ENCODE data around the gene PARP15.
"Not testable (repeated sequence)": the region's sequence is repeated elsewhere in the genome, so short reads cannot be mapped to it uniquely, and the experiment has no call there.

The PARP15 gene

GRCh38 chr3:122577409-122578031 is at the start of gene PARP15:
Gene PARP15, plus strand, starts transcription at chr3:122577650. Its CDS starts 18 bp downstream, at chr3:122577668.
- DNase-seq (ENCODE audit: low read depth), result peak; percentile 15

- DNase-seq (ENCODE audit: low read depth), result no peak
Observed at GRCh38 chr3:122530164-122530563, 47.3 kb upstream of the PARP15 start.

GRCh38 chr3:122533480-122533879 is 44.0 kb upstream of the PARP15 start:
- no peak for DNase-seq (ENCODE audit: low read depth)

GRCh38 chr3:122533931-122534334 is 43.5 kb upstream of the PARP15 start:
- no peak for DNase-seq (ENCODE audit: low read depth)

GRCh38 chr3:122535964-122536631 is 41.4 kb upstream of the PARP15 start:
- DNase-seq (ENCODE audit: low read depth), result no peak

GRCh38 chr3:122536632-122537001 is 40.8 kb upstream of the PARP15 start:
- DNase-seq (ENCODE audit: low read depth), result no peak

- DNase-seq (ENCODE audit: low read depth), result no peak
Observed at GRCh38 chr3:122538956-122539490, 38.4 kb upstream of the PARP15 start.

GRCh38 chr3:122546151-122546550 is 31.3 kb upstream of the PARP15 start:
- no peak for DNase-seq (ENCODE audit: low read depth)

- DNase-seq (ENCODE audit: low read depth), result no peak
Observed at GRCh38 chr3:122548076-122548475, 29.4 kb upstream of the PARP15 start.

- DNase-seq (ENCODE audit: low read depth), result no peak
Observed at GRCh38 chr3:122548619-122549018, 28.8 kb upstream of the PARP15 start.

- no peak for DNase-seq (ENCODE audit: low read depth)
Observed at GRCh38 chr3:122553171-122553570, 24.3 kb upstream of the PARP15 start.

- no peak for DNase-seq (ENCODE audit: low read depth)
Observed at GRCh38 chr3:122555275-122556071, 22.0 kb upstream of the PARP15 start.

GRCh38 chr3:122557356-122557755 is 20.1 kb upstream of the PARP15 start:
- DNase-seq (ENCODE audit: low read depth), result no peak

- DNase-seq (ENCODE audit: low read depth), result no peak
Observed at GRCh38 chr3:122558605-122559004, 18.8 kb upstream of the PARP15 start.

- DNase-seq (ENCODE audit: low read depth), result no peak
Observed at GRCh38 chr3:122559906-122560305, 17.5 kb upstream of the PARP15 start.

GRCh38 chr3:122560680-122561079 is 16.8 kb upstream of the PARP15 start:
- DNase-seq (ENCODE audit: low read depth), result peak; percentile 43

- DNase-seq (ENCODE audit: low read depth), result no peak
Observed at GRCh38 chr3:122562923-122563716, 14.3 kb upstream of the PARP15 start.

GRCh38 chr3:122563717-122564025 is 13.8 kb upstream of the PARP15 start:
- DNase-seq (ENCODE audit: low read depth), result no peak

- DNase-seq (ENCODE audit: low read depth), result peak; percentile 72
Observed at GRCh38 chr3:122564155-122564912, 13.1 kb upstream of the PARP15 start, which contains the start of the genes DTX3L and PARP9. Gene DTX3L, plus strand, starts transcription at chr3:122564338. Its CDS starts 89 bp downstream, at chr3:122564427. Gene PARP9, minus strand, starts transcription at chr3:122564300. Its CDS starts 4,680 bp downstream, at chr3:122559620.

- DNase-seq (ENCODE audit: low read depth), result not testable (repeated sequence)
Observed at GRCh38 chr3:122568131-122568530, 9.3 kb upstream of the PARP15 start.

- no peak for DNase-seq (ENCODE audit: low read depth)
Observed at GRCh38 chr3:122568755-122569154, 8.7 kb upstream of the PARP15 start.

Measured in stimulated activated CD8-positive, alpha-beta memory T cell treated with anti-CD3 and anti-CD28 coated beads, Interleukin-12 subunit alpha, Interleukin-12 subunit beta, amount 100 ng/mL, for 1 hour (primary cell).